Smooth muscle cell (in vitro differentiated cells): ENCODE measurements around the gene THG1L. TPM values are rescaled to one million over a fixed set of nuclear protein-coding genes. Genes with fewer than 3 reads are reported as not detected.

Source experiments
- DNase-seq: peaks from one replicate; lab custom pipeline; 2025; ENCODE audit not compliant: unreplicated experiment; lab: John Stamatoyannopoulos, UW
- H2AFZ ChIP-seq: fragments of 200-600 bp; sonication (generic); 2 replicates; pipeline ENCODE4 v1.6.0; 2016; ENCODE audit warnings: antibody characterized with exemption, low read depth, mild to moderate bottlenecking
- H3F3A ChIP-seq: fragments of 200-600 bp; sonication (generic); 2 replicates; pipeline ENCODE4 v1.6.0; 2017; ENCODE audit warnings: antibody characterized with exemption, low read depth
- H3K27ac ChIP-seq: fragments of 200-600 bp; sonication (generic); 2 replicates; pipeline ENCODE4 v1.5.1; 2016; ENCODE audit warnings: low read depth, mild to moderate bottlenecking
- H3K27me3 ChIP-seq: fragments of 200-600 bp; sonication (generic); 2 replicates; pipeline ENCODE4 v1.6.1; 2016; ENCODE audit warnings: low read depth, mild to moderate bottlenecking
- H3K36me3 ChIP-seq: fragments of 200-600 bp; sonication (generic); 2 replicates; pipeline ENCODE4 v1.5.1; 2016; ENCODE audit warnings: low read depth
- H3K4me1 ChIP-seq: fragments of 200-600 bp; sonication (generic); 2 replicates; pipeline ENCODE4 v1.5.1; 2016; ENCODE audit warnings: low read depth
- H3K4me2 ChIP-seq: fragments of 200-600 bp; sonication (generic); 2 replicates; pipeline ENCODE4 v1.6.0; 2016; ENCODE audit warnings: mild to moderate bottlenecking
- H3K4me3 ChIP-seq: fragments of 200-600 bp; sonication (generic); 2 replicates; pipeline ENCODE4 v1.5.1; 2016; ENCODE audit warnings: mild to moderate bottlenecking
- H3K79me2 ChIP-seq: fragments of 200-600 bp; sonication (generic); 2 replicates; pipeline ENCODE4 v1.6.0; 2016; ENCODE audit warnings: low read depth, mild to moderate bottlenecking
- H3K9ac ChIP-seq: fragments of 200-600 bp; sonication (generic); 2 replicates; pipeline ENCODE4 v1.6.0; 2016; ENCODE audit warnings: low read depth
- H3K9me3 ChIP-seq: fragments of 200-600 bp; sonication (generic); replicated peaks from 2 replicates; pipeline ENCODE4 v1.5.1; 2016; ENCODE audit warnings: low read depth
- H4K20me1 ChIP-seq: fragments of 200-600 bp; sonication (generic); 2 replicates; pipeline ENCODE4 v1.6.0; 2016; ENCODE audit warnings: low read depth
- CTCF ChIP-seq: fragments of 200-600 bp; sonication (generic); IDR thresholded peaks from 2 replicates; pipeline ENCODE4 v1.5.1; 2017; ENCODE audit warnings: borderline replicate concordance, mild to moderate bottlenecking, antibody characterized with exemption; ENCODE audit not compliant: insufficient read depth, poor library complexity, severe bottlenecking
- WGBS: methylation state at CpG from one replicate; pipeline ENCODE4 v1.1.7; 2016; ENCODE audit warnings: low lambda C conversion rate; 5-methylcytosine and 5-hydroxymethylcytosine counted together
- polyA plus RNA-seq: library from polyadenylated mRNA; unstranded; fragments of >200 nt; fragmentation: Nextera tagmentation; extraction: Ambion mirVana; gene quantifications from 2 replicates; pipeline ENCODE4 v1.2.1, GENCODE V29; 2016
- total RNA-seq: library from RNA; depleted of rRNA; stranded (reverse); fragments of >200 nt; gene quantifications from 2 replicates; pipeline ENCODE4 v1.2.3, GENCODE V29; 2014

The THG1L gene
- total and polyA plus RNA-seq, 2 experiments from 2014 or later: 4.4 to 6.5 TPM

- Histone ChIP-seq H2AFZ (no peak overlapping the region), H3K79me2 (peaks cover 5% of the 10 kb centered on the region), H3K27me3 (no peaks in the 10 kb centered on the region), H3K4me2 (peak overlapping the region; percentile 19), H3K9ac (no peak overlapping the region), H3K27ac (peak overlapping the region; percentile 68), H3K9me3 (no peaks in the 10 kb centered on the region), H3K4me3 (no peak overlapping the region), H3K36me3 (no peaks in the 10 kb centered on the region), H3F3A (no peaks in the 10 kb centered on the region), H4K20me1 (no peaks in the 10 kb centered on the region), H3K4me1 (peaks cover 3% of the 10 kb centered on the region)
- WGBS: 47% methylated on average over 4 of the region's 4 CpGs
- DNase-seq: no peak
- no peak for TF ChIP-seq CTCF
These were observed 17.7 kb downstream of the THG1L start for GRCh38 chr5:157748760-157749461.

- TF ChIP-seq CTCF: no peak
- Histone ChIP-seq H3F3A (no peaks in the 10 kb centered on the region), H3K27me3 (no peaks in the 10 kb centered on the region), H3K79me2 (peaks cover 5% of the 10 kb centered on the region), H3K4me2 (peak overlapping the region; percentile 19), H3K9me3 (no peaks in the 10 kb centered on the region), H3K4me1 (peaks cover 3% of the 10 kb centered on the region), H3K27ac (no peak overlapping the region), H3K4me3 (no peak overlapping the region), H2AFZ (no peak overlapping the region), H3K9ac (no peak overlapping the region), H4K20me1 (no peaks in the 10 kb centered on the region), H3K36me3 (no peaks in the 10 kb centered on the region)
- DNase-seq: no peak
- 77% methylated on average over 11 of the region's 11 CpGs for WGBS
These were observed 18.2 kb downstream of the THG1L start for GRCh38 chr5:157749462-157749799.

- Histone ChIP-seq H3F3A (no peaks in the 10 kb centered on the region), H3K9me3 (no peaks in the 10 kb centered on the region), H3K36me3 (peaks cover 3% of the 10 kb centered on the region), H3K4me1 (peaks cover 3% of the 10 kb centered on the region), H3K4me2 (peak overlapping the region; percentile 3), H4K20me1 (no peaks in the 10 kb centered on the region), H3K27me3 (no peaks in the 10 kb centered on the region), H3K27ac (no peak overlapping the region), H2AFZ (no peak overlapping the region), H3K9ac (no peak overlapping the region), H3K79me2 (peaks cover 5% of the 10 kb centered on the region), H3K4me3 (no peak overlapping the region)
- TF ChIP-seq CTCF: no peak
- WGBS: 100% methylated on average over 1 of the region's 1 CpG
- no peak for DNase-seq
These were observed 19.1 kb downstream of the THG1L start for GRCh38 chr5:157750320-157750719.

GRCh38 chr5:157756122-157756521 is 24.9 kb downstream of the THG1L start:
- no peaks in the 10 kb centered on the region for H4K20me1 ChIP-seq

More at GRCh38 chr5:157756122-157756521, 24.9 kb downstream of the THG1L start:
- no peak overlapping the region for H3K27ac ChIP-seq
- H3K79me2 ChIP-seq: no peaks in the 10 kb centered on the region
- no peaks in the 10 kb centered on the region for H3K9me3 ChIP-seq
- no peak overlapping the region for H3K9ac ChIP-seq
- no peak overlapping the region for H3K4me2 ChIP-seq
- WGBS: 93% methylated on average over 3 of the region's 3 CpGs
- H3K27me3 ChIP-seq: no peaks in the 10 kb centered on the region
- no peak overlapping the region for H2AFZ ChIP-seq
- H3K36me3 ChIP-seq: peaks cover 3% of the 10 kb centered on the region
- H3F3A ChIP-seq: no peaks in the 10 kb centered on the region
- H3K4me3 ChIP-seq: no peak overlapping the region
- TF ChIP-seq CTCF: no peak
- H3K4me1 ChIP-seq: no peaks in the 10 kb centered on the region
- no peak for DNase-seq
